Measurements from ENCODE around the gene PARD3. TPM values are rescaled to one million over a fixed set of nuclear protein-coding genes. Genes with fewer than 3 reads are reported as not detected.
"Not testable (repeated sequence)": the region's sequence is repeated elsewhere in the genome, so short reads cannot be mapped to it uniquely, and the experiment has no call there.

The PARD3 gene
- total RNA-seq, 1 experiment from 2014 or later = 29.7 TPM

GRCh38 chr10:34268410-34268809, 546.7 kb downstream of the PARD3 start:
- DNase-seq (ENCODE audit: low read depth) = not testable (repeated sequence)

DNA sequence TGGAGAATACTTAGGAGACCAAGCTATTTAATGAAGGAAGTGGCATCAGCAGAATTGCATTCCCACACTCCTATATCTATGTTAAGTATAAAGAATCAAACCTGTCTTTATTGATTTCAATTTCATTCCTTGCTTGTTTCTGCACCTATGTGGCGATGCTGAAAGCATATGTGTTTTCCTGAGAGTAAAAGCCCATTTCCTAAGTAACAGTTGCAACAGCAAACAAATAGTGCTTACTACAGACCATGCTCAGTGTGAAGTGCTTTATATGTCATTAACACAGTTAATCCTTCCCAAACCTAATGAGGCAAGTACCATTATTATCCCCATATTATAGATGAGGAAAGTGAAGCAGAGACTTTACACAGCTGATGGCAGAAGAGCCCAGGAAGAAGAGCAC, 552.1 kb downstream of the PARD3 start:
- no peak for DNase-seq (ENCODE audit: low read depth)

- DNase-seq (ENCODE audit: low read depth) = no peak
These were observed 554.2 kb downstream of the PARD3 start for GRCh38 chr10:34260904-34261303.

DNA sequence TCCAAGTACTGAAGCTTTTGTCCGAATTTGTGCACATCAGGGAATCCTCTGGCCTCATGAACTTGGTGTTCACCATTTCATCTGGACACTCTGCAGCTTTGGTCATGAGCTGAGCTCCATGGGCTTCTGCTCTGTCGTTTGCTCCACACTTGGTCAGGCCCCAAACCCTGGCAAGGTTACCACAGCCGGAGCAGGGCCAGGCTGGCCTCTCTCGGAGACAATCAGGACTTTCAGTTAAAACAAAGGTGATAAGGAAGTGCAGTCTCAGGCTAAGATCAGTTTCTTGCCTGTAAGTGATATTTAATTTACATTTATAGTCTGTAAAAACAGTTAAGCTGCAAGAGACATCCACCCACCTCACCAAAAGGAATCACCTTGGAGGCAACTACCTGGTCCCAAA, 558.9 kb downstream of the PARD3 start:
- DNase-seq (ENCODE audit: low read depth) = no peak

GRCh38 chr10:34255035-34255434, 560.1 kb downstream of the PARD3 start:
- no peak for DNase-seq (ENCODE audit: low read depth)

GRCh38 chr10:34254596-34254995, 560.5 kb downstream of the PARD3 start:
- DNase-seq (ENCODE audit: low read depth) = peak; percentile 87

DNA sequence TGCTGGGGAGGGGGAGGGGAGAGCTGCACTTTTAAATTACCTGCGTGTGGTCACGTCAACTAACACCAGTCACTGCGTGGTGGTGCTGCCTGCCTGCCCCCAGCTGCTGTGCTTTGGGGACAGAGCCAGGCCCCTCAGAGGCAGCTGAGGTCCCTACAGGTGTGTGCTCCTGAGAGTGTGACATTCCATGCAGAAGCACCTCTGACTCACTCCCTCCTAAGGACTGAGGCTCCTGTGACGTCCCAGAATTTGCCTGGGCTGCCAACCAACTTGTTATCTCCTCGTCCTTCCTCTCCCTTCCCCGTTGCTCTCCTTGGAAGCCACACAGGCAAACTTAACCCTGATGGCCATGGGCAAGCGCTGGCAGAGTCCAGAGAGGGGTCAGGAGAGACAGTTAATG, 563.0 kb downstream of the PARD3 start:
- peak; percentile 12 for DNase-seq (ENCODE audit: low read depth)

DNA sequence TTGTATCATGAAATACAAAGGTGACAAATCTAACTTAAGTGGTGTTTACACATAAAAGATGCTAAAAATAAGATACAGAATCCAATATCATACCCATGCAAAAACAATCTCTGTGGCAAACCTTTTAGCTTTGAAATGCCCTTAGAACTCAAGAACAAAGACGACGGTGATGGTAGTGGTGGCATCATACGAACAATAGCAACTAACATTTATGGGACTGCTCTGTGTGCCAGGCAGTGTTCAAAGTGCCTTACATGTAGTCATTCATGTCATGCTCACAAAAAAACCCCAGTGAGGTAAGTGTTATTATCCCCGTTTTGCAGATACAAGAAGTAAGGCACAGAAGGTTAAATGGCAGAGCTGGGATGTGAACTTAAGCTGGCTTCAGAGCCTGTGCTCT, 563.9 kb downstream of the PARD3 start:
- DNase-seq (ENCODE audit: low read depth) = no peak

GRCh38 chr10:34250722-34251121, 564.4 kb downstream of the PARD3 start:
- DNase-seq (ENCODE audit: low read depth) = no peak

- peak; percentile 2 for DNase-seq (ENCODE audit: low read depth)
These were observed 565.5 kb downstream of the PARD3 start for GRCh38 chr10:34249634-34250033.

DNA sequence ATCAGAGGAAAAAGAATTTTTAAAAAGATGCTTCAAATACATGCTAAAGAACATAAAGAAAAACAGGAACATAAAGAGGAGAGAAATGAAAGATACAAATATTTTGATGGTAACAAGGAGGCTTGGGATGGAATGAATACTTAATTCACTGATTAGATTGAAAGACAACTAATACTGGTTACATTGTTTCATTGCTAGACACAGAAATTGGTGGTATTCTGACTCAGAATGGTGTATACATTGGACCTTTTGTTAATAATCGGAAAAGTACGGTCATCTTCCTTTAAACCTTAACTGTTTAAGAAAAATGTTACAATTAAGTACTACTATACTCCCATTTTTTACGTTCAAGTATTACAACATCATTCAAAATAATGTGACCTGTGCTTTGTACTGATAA, 567.5 kb downstream of the PARD3 start:
- no peak for DNase-seq (ENCODE audit: low read depth)

- no peak for DNase-seq (ENCODE audit: low read depth)
These were observed 570.2 kb downstream of the PARD3 start for GRCh38 chr10:34244756-34245484.

DNA sequence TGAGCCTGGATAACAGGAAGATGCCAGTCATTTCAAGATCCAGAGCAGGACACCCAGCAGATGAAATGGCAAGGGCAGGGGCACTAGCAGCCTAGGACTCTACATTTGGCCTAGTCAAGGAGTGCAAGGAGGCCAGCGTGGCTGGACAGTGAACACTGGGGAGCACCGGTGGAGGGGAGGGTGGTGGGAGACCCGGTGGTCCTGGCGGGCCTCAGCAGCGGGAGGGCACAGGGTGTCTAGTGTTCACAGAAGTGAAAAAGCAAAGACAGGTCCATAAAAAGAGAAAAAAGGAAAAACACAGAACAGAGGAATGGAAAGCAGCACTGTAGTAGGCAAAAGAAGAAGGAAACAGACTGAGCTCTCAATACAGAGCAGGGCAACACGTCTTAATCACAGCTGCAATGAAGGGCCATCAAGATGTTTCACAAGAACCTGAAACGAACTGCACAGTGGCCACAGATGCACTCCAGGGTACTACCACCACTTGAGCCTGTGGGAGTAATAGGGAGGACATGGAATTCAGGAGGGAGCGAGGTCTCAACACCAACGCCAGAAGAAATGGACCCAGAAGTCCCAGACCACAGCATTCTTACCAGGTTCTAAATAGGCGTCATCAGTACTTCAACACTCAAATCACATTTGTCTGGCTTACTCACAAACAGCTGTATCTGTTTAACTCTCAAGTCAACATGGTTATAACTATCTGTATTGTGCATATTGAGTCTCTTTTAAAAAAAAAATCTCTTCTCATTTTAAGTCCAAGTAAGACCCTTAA, 573.7 kb downstream of the PARD3 start:
- no peak for DNase-seq (ENCODE audit: low read depth)

DNA sequence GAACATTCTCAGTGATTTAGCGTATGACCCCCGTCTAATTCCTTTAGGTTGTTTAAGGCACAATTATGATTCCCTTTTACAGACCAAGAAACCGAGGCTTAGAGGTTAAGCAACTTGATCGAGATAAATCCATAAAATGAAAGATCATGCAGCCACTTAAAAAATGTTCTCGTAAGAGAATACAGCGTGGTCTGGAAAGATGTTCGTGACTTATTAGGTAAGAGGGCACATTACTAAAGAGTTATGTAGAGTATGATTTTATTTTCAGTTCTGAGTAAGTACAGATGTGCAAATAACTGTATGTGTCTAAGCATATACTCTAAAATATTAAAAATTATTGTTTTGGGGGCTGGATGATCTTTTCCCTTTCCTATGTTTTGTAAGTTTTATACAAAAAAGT, 575.1 kb downstream of the PARD3 start:
- no peak for DNase-seq (ENCODE audit: low read depth)

DNA sequence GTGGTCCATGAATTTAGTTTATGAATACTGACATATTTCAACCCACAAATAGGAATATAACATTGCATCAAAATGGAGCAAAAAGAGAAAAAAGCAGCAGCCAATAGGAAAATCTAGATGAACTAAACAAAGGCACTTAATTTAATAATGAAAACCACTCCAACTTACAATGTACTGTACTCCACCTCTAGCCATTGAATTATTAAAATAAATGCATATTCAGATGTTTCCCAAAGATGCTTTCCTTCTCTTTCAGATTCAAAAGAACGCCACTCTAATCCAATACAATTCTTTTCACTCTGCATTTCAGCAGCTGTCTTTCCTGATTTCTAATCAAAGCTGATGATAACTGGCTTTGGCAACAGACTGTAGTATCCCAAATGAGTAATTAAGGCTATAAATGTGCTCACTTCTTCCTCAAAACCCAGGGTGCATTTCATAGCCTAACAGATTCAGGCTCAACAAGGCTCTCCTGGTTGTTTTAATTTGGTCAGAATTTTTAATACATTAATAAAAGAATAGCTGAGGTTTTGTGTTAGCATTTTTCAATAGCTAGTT, 577.1 kb downstream of the PARD3 start:
- no peak for DNase-seq (ENCODE audit: low read depth)

DNA sequence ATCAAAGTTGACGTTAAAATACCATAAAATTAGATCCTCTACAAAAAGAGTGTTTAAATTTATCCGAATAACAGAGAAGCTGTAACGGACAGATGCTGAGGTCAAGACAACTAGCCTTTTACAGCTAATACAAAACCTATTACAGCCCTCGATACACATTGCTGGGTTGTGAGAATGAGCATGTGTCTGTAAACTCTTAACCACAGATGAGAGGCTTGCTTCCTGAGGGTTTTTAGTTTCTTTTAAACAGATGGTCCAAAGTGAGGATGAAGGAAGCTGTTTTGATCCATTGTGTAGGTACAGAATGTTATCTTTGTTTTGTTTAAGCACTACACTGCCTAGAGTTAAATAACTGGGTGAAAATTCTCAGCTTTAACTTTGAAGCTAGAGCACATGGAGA, 578.2 kb downstream of the PARD3 start:
- peak; percentile 5 for DNase-seq (ENCODE audit: low read depth)

- DNase-seq (ENCODE audit: low read depth) = peak; percentile 72
These were observed 579.8 kb downstream of the PARD3 start for GRCh38 chr10:34235164-34235832.

DNA sequence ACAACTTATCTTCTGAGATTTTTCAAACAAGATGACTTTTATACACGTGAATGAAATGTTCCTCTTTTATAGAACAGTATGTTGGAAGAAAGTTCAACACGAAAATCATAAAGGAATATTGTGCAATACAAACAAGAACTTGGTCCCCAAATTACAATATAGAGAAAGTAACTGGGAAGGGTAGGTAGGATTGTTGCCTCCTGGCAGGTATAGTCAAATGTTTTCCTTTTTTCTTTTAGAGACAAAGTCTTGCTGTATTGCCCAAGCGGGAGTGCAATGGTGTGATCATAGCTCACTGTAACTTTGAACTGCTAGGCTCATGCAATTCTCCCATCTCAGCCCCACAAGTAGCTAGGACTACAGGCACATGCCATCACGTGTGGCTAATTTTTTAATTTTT, 582.6 kb downstream of the PARD3 start:
- no peak for DNase-seq (ENCODE audit: low read depth)

DNA sequence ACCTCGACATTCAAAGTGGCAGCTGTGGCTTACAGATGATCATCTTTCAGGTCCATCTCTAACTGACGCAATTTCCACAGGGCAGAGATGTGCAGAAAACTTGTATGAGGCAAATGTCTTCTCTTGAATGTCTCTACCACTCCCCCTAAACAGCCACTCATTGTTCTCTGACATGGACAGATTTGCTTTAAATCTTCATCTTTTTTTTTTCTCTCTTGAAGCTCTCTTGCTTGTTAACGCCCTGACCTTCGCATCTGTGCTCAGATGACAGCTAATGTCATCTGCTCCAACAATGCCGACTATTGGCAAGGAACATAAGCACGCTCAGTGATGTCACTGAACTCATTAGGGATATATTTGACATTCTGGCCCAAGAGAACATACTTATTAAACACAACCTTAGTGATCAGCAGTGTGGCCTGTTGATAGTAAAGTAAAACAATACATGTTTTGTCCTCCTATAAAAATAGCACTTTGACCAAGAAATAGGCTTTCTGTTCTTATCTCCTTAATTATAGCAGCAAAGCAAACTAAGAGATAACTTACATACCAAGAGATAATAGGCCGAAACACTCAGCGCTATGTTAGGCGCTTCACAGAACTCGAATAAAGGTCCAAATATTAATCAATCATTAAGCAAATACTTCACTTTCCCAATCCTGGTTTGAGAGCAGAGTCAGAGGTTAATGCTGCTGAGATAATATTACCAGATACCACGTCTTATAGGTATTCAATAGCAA, 583.5 kb downstream of the PARD3 start:
- DNase-seq (ENCODE audit: low read depth) = no peak

DNA sequence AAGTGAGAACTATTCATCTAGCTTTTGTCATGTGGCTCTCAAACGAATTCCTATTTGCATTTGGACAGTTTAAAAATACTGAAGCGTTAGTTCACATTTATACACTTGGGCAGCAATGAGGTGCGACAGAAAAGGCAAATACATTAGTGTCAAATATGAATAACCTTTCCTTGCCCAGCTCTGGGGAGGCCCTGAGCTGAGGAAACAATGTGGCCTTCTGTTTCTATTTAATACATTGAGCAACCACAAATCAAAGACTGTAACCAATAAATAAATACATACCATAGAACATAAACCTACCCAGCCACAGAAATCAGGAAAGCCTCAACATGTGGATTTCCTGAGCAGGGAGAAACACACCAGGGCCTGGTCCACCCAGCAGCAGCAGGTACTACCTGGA, 585.2 kb downstream of the PARD3 start:
- DNase-seq (ENCODE audit: low read depth) = no peak

DNA sequence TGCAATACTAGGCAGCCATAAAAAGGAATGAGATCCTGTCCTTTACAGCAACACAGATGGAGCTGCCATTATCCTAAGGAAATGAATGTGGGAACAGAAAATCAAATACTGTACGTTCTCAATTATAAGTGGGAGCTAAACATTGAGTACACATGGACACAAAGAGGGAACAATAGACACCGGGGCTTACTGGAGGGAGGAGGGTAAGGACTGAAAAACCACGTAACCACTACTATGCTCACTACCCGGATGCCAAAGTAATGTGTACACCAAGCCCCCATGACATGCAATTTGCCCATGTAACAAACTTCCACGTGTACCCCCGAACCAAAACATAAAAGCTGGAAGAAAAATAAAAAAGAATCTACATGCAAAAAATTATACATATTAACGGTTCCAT, 587.0 kb downstream of the PARD3 start:
- no peak for DNase-seq (ENCODE audit: low read depth)

DNA sequence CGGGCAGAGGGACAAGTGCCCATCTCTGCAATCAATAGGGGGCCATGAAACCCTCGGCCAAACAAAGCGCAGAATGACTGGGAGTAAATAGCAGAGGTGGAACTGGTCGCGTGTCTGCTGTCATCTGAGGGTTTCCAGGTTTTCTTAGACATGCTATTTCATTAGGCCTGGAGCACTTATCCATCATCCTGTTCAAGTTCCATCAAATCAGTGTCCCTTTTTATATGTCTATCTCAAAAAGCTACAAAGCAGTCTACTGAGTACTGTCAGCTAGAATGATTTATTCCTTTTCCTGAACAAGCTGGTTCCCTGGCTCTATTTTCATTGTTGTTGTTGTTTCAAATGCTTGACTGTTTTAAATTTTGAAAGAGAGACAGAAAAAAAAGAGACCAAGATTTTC, 590.5 kb downstream of the PARD3 start:
- DNase-seq (ENCODE audit: low read depth) = no peak

All from Daoy (cell line).